Cardiac muscle cell (in vitro differentiated cells and primary cell): ENCODE results near the gene DUSP6. TPM values are rescaled to one million over a fixed set of nuclear protein-coding genes. Genes with fewer than 3 reads are reported as not detected.

Source experiments
- DNase-seq, 2 donors: peaks; one replicate each; pipeline versions ENCODE4 v3.0.0 to v3.0.0-alpha.2; 2010 to 2017; ENCODE audit warnings: low read depth in 1 of 2, low spot score in 1 of 2
- H3K27ac ChIP-seq: fragments of 200-600 bp; sonication (generic); 2 replicates; pipeline ENCODE4 v1.5.1; 2016
- H3K27me3 ChIP-seq: fragments of 200-600 bp; sonication (generic); 2 replicates; pipeline ENCODE4 v1.6.0; 2016; ENCODE audit warnings: control low read depth
- H3K36me3 ChIP-seq: fragments of 200-600 bp; sonication (generic); 2 replicates; pipeline ENCODE4 v1.5.1; 2016; ENCODE audit warnings: control low read depth
- H3K4me1 ChIP-seq: fragments of 200-600 bp; sonication (generic); 2 replicates; pipeline ENCODE4 v1.8.1; 2017; ENCODE audit warnings: low read depth, mild to moderate bottlenecking, mixed run types
- H3K4me3 ChIP-seq: fragments of 200-600 bp; sonication (generic); 2 replicates; pipeline ENCODE4 v1.5.1; 2016; ENCODE audit warnings: mild to moderate bottlenecking
- H3K9me3 ChIP-seq: fragments of 200-600 bp; sonication (generic); 2 replicates; pipeline ENCODE4 v1.5.1; 2017; ENCODE audit warnings: low read depth, mild to moderate bottlenecking, control low read depth
- CTCF ChIP-seq: IDR thresholded peaks from 2 replicates; pipeline ENCODE4 v1.5.1; 2012; ENCODE audit warnings: low read depth, mild to moderate bottlenecking, low read length
- polyA plus RNA-seq: library from polyadenylated mRNA; unstranded; fragments of >200 nt; fragmentation: Nextera tagmentation; extraction: Ambion mirVana; gene quantifications from 2 replicates; pipeline ENCODE4 v1.2.1, GENCODE V29; 2016
- total RNA-seq: library from RNA; depleted of rRNA; stranded (reverse); fragments of >200 nt; gene quantifications from 2 replicates; pipeline ENCODE4 v1.2.3, GENCODE V29; 2016

Gene DUSP6
- total and polyA plus RNA-seq, 2 experiments from 2014 or later = 191 to 200 TPM

- Histone ChIP-seq H3K4me1 (peaks cover 43% of the 10 kb centered on the region), H3K27me3 (no peaks in the 10 kb centered on the region), H3K36me3 (no peaks in the 10 kb centered on the region), H3K4me3 (no peak overlapping the region), H3K27ac (peak overlapping the region; percentile 91), H3K9me3 (no peaks in the 10 kb centered on the region)
- TF ChIP-seq CTCF = no peak
- no peak for DNase-seq
These were observed 38.1 kb downstream of the DUSP6 start for GRCh38 chr12:89314060-89314761.

- Histone ChIP-seq H3K4me3 (no peak overlapping the region), H3K9me3 (no peaks in the 10 kb centered on the region), H3K4me1 (peaks cover 29% of the 10 kb centered on the region), H3K27ac (no peak overlapping the region), H3K27me3 (no peaks in the 10 kb centered on the region), H3K36me3 (no peaks in the 10 kb centered on the region)
- DNase-seq = no peak
- no peak for TF ChIP-seq CTCF
These were observed 40.5 kb downstream of the DUSP6 start for GRCh38 chr12:89311703-89312293.

- Histone ChIP-seq H3K9me3 (no peaks in the 10 kb centered on the region), H3K27ac (peak overlapping the region; percentile 90), H3K4me3 (no peak overlapping the region), H3K27me3 (no peaks in the 10 kb centered on the region), H3K4me1 (peaks cover 18% of the 10 kb centered on the region), H3K36me3 (no peaks in the 10 kb centered on the region)
- peak in 1 of 2 donors; percentile 19 for DNase-seq
- TF ChIP-seq CTCF = no peak
These were observed 42.5 kb downstream of the DUSP6 start for GRCh38 chr12:89309815-89310214.

- no peak for TF ChIP-seq CTCF
- DNase-seq = no peak
- Histone ChIP-seq H3K9me3 (no peaks in the 10 kb centered on the region), H3K4me1 (peaks cover 18% of the 10 kb centered on the region), H3K36me3 (no peaks in the 10 kb centered on the region), H3K4me3 (no peak overlapping the region), H3K27ac (peak overlapping the region; percentile 90), H3K27me3 (no peaks in the 10 kb centered on the region)
These were observed 42.9 kb downstream of the DUSP6 start for GRCh38 chr12:89309440-89309802.

DNA sequence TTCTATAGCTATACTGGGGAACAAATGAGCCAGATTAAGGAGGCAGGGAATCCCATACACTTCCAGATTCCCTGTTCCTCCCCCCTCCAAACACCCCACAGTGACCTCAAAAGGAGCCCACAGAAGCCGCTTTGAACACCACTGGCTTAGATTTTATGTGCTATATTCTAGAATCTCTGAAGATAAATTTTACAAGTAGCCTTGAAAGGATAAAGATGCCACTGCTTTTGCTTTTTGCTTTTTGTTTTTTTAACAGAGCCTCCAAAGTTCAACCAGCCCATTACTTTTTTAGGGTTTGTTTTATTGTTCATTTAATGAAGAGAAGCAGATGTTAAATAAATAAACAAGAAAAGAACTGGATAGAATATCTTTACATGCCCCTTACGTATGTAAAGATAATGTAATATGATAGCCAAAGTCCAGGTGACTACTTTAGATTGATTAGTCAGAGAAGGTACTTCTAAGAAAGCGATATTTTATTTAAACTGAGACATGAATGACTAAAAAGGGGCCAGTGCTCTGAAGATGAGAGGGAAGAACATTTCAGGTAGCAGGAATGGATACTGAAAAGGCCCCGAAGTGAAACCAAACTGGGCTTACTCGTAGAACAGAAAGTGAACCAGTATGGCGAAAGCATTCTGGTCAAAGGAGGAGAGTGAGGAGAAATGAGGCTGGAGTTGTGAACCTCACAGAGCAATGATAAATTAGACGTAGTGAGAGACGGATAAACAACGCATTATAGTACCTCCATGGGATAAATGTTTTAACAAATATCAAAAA lies 44.6 kb downstream of the DUSP6 start:
- no peaks in the 10 kb centered on the region for H3K36me3 ChIP-seq
- no peaks in the 10 kb centered on the region for H3K9me3 ChIP-seq
- no peaks in the 10 kb centered on the region for H3K27me3 ChIP-seq
- H3K4me3 ChIP-seq = no peak overlapping the region
- peaks cover 18% of the 10 kb centered on the region for H3K4me1 ChIP-seq
- H3K27ac ChIP-seq = peak overlapping the region; percentile 35
- no peak for DNase-seq
- no peak for TF ChIP-seq CTCF
